Natural killer cell (primary cell): Measurements from ENCODE around the gene ABCA4. TPM values are rescaled to one million over a fixed set of nuclear protein-coding genes. Genes with fewer than 3 reads are reported as not detected.

Source experiments
- ATAC-seq, 3 donors: fragments of 150-1000 bp in 2 of 3; fragments of 200-7000 bp in 1 of 3; cut with Tn5 transposase; 1 replicate in 1 of 3; 2 replicates in 2 of 3; pipeline ENCODE4 v1.10.0; 2021; ENCODE audit warnings: mild to moderate bottlenecking in 2 of 3, moderate library complexity in 2 of 3
- DNase-seq, 2 donors: peaks; one replicate each; pipeline versions ENCODE4 v3.0.0 to v3.0.0-alpha.2; 2013 to 2021; ENCODE audit warnings: mixed read lengths in 1 of 2
- H3K27ac ChIP-seq: one replicate; pipeline ENCODE4 v1.5.1; 2013; ENCODE audit warnings: mild to moderate bottlenecking, low read length
- H3K27me3 ChIP-seq: one replicate; pipeline ENCODE4 v1.6.1; 2013; ENCODE audit warnings: low read length; ENCODE audit not compliant: control insufficient read depth, insufficient read depth
- H3K36me3 ChIP-seq: one replicate; pipeline ENCODE4 v1.6.1; 2013; ENCODE audit warnings: low read length; ENCODE audit not compliant: control insufficient read depth, insufficient read depth
- H3K4me1 ChIP-seq: one replicate; pipeline ENCODE4 v1.6.1; 2013; ENCODE audit warnings: low read length; ENCODE audit not compliant: control insufficient read depth, insufficient read depth
- H3K4me3 ChIP-seq: one replicate; pipeline ENCODE4 v1.5.1; 2013; ENCODE audit warnings: low read length
- H3K9me3 ChIP-seq: one replicate; pipeline ENCODE4 v1.6.1; 2013; ENCODE audit warnings: low read length; ENCODE audit not compliant: control insufficient read depth, insufficient read depth
- H3K27ac Mint-ChIP-seq, 2 donors: one replicate each; pipeline ENCODE4 v1.8.0; 2022; ENCODE audit warnings: mild to moderate bottlenecking in 2 of 2, mixed read lengths in 2 of 2, moderate library complexity in 1 of 2
- H3K27me3 Mint-ChIP-seq, 2 donors: one replicate each; pipeline ENCODE4 v1.8.0; 2022; ENCODE audit warnings: low read depth in 2 of 2, mixed read lengths in 2 of 2
- H3K36me3 Mint-ChIP-seq: one replicate; pipeline ENCODE4 v1.8.0; 2022; ENCODE audit warnings: mixed read lengths
- H3K4me1 Mint-ChIP-seq, 2 donors: one replicate each; pipeline ENCODE4 v1.8.0; 2022; ENCODE audit warnings: mixed read lengths in 2 of 2
- H3K4me3 Mint-ChIP-seq: one replicate; pipeline ENCODE4 v1.8.0; 2022; ENCODE audit warnings: mild to moderate bottlenecking, moderate library complexity, mixed read lengths
- H3K9me3 Mint-ChIP-seq, 2 donors: one replicate each; pipeline ENCODE4 v1.8.0; 2022; ENCODE audit warnings: mixed read lengths in 2 of 2
- WGBS: methylation state at CpG from one replicate; pipeline ENCODE4 v1.1.7; 2013; ENCODE audit warnings: missing lambda C conversion rate; ENCODE audit not compliant: insufficient coverage; 5-methylcytosine and 5-hydroxymethylcytosine counted together
- intact Hi-C: fragments of 100-400 bp; cut with micrococcal nuclease; formaldehyde crosslinking; loops from one replicate; pipeline ENCODE4 v1.14.2; 2022
- total RNA-seq, 4 donors: library from RNA; stranded (reverse); fragments of 120-200 nt in 1 of 4; gene quantifications; one replicate each; pipeline versions ENCODE4 v1.2.3 to v1.2.4, GENCODE V29; 2013 to 2022
- TF ChIP-seq, protein P1 (sequence below): fragments of 200-600 bp; IDR thresholded peaks from one replicate; pipeline ENCODE4 v1.8.0; 2022; ENCODE audit warnings: antibody characterized with exemption

The ABCA4 gene
- total RNA-seq, 3 donors from 2014 or later (not counting 1 experiment from before 2014, with no cell fraction given) = 0.48 TPM; not detected in 2

DNA sequence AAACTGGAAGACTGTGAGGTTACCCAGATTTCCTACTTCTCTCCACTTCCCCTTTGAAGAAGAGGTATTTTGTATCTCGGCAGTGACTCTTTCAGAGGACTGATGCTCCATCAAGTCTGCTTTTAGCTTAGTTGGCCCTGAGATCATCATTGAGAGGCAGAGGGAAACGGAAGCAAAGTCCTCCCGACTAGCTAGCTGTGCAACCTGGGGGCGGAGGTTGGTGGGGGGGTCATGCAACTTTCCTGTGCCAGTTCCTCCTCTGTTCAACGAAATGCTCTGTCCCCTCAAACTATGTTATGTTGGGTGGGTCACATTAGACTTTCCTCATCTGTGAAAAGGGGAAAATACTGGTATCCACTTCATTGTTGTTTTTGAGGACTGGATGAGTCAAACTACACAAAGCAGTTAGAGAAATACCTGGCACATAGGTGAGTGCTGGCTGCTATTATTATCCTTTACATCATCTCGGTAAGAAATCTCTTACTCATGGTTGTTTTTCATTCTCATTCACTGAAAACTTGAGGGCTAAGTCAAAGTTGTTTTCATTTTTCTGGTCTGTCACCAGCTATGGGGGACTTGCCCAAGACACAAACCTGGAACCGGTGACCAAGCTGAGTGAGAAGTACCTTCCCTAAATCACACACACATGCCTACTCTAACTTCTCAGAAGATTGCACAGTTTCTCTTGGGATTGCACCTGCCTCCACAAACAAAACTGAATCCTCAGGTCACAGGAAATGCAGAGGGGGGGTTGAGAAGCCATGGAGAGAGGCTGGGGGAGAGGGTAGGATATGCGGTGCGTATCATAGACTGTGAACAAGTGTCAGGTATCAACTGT lies 83.3 kb downstream of the ABCA4 start:
- Histone ChIP-seq H3K4me3 (no peak overlapping the region), H3K27me3 (peaks cover 3% of the 10 kb centered on the region), H3K4me1 (peaks cover 10% of the 10 kb centered on the region), H3K9me3 (no peaks in the 10 kb centered on the region), H3K27ac (no peak overlapping the region), H3K36me3 (no peaks in the 10 kb centered on the region)
- no peaks in the 10 kb centered on the region for H3K36me3 Mint-ChIP-seq
- H3K9me3 Mint-ChIP-seq = no peaks in the 10 kb centered on the region
- WGBS = 73% methylated on average over 9 of the region's 9 CpGs
- intact Hi-C loops = loop anchor here (2.0 kb wide), 1 partner anchor 769 kb away; no protein-coding TSS in a partner anchor
- H3K4me1 Mint-ChIP-seq = peaks cover 22% of the 10 kb centered on the region in 2 donors
- H3K4me3 Mint-ChIP-seq = no peak overlapping the region
- H3K27ac Mint-ChIP-seq = no peak overlapping the region
- ATAC-seq (peak in 1 of 3 donors; percentile 36), DNase-seq (no peak)
- peaks cover 2 to 7% of the 10 kb centered on the region in 2 donors for H3K27me3 Mint-ChIP-seq
- TF ChIP-seq, protein P1, sequence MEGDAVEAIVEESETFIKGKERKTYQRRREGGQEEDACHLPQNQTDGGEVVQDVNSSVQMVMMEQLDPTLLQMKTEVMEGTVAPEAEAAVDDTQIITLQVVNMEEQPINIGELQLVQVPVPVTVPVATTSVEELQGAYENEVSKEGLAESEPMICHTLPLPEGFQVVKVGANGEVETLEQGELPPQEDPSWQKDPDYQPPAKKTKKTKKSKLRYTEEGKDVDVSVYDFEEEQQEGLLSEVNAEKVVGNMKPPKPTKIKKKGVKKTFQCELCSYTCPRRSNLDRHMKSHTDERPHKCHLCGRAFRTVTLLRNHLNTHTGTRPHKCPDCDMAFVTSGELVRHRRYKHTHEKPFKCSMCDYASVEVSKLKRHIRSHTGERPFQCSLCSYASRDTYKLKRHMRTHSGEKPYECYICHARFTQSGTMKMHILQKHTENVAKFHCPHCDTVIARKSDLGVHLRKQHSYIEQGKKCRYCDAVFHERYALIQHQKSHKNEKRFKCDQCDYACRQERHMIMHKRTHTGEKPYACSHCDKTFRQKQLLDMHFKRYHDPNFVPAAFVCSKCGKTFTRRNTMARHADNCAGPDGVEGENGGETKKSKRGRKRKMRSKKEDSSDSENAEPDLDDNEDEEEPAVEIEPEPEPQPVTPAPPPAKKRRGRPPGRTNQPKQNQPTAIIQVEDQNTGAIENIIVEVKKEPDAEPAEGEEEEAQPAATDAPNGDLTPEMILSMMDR = no peak

GRCh38 chr1:94036730-94037129 lies 84.2 kb downstream of the ABCA4 start:
- no peak overlapping the region for H3K27ac Mint-ChIP-seq
- intact Hi-C loops = no loop called here

GRCh38 chr1:94033849-94034248 lies 87.1 kb downstream of the ABCA4 start:
- DNase-seq = no peak
- Mint-ChIP-seq H3K4me3 (no peak overlapping the region), H3K27me3 (no peaks in the 10 kb centered on the region), H3K9me3 (no peaks in the 10 kb centered on the region), H3K36me3 (no peaks in the 10 kb centered on the region), H3K4me1 (peaks cover 25 to 31% of the 10 kb centered on the region in 2 donors), H3K27ac (no peak overlapping the region)
- Histone ChIP-seq H3K9me3 (no peaks in the 10 kb centered on the region), H3K27me3 (peaks cover 3% of the 10 kb centered on the region), H3K4me1 (peaks cover 18% of the 10 kb centered on the region), H3K4me3 (no peak overlapping the region), H3K36me3 (no peaks in the 10 kb centered on the region), H3K27ac (no peak overlapping the region)
- ATAC-seq = no peak
- 82% methylated on average over 3 of the region's 3 CpGs for WGBS
- intact Hi-C loops = no loop called here
- TF ChIP-seq, protein P1 = no peak

More at GRCh38 chr1:94036730-94037129, 84.2 kb downstream of the ABCA4 start:
- Histone ChIP-seq H3K4me1 (peaks cover 10% of the 10 kb centered on the region), H3K36me3 (no peaks in the 10 kb centered on the region), H3K27ac (no peak overlapping the region), H3K27me3 (peaks cover 3% of the 10 kb centered on the region), H3K4me3 (no peak overlapping the region), H3K9me3 (no peaks in the 10 kb centered on the region)
- no peak overlapping the region for H3K4me3 Mint-ChIP-seq
- peaks cover 2 to 7% of the 10 kb centered on the region in 2 donors for H3K27me3 Mint-ChIP-seq
- WGBS = 89% methylated on average over 4 of the region's 6 CpGs
- H3K9me3 Mint-ChIP-seq = no peaks in the 10 kb centered on the region
- ATAC-seq (no peak), DNase-seq (no peak)
- TF ChIP-seq, protein P1 = no peak
- H3K4me1 Mint-ChIP-seq = peaks cover 22% of the 10 kb centered on the region in 2 donors
- H3K36me3 Mint-ChIP-seq = no peaks in the 10 kb centered on the region
